Measurements from ENCODE around the gene CLDN10.
A peak's percentile ranks its signal among the peaks of the same experiment; 100 is the strongest.

Gene CLDN10

GRCh38 chr13:95516492-95516891, 36.0 kb upstream of the CLDN10 start:
- Histone ChIP-seq H3K79me1 (ENCODE audit: low read length) (no peaks in the 10 kb centered on the region), H4K12ac (ENCODE audit: low read depth, low read length) (no peak overlapping the region), H2AFZ (ENCODE audit: insufficient read depth, low read length, poor library complexity) (no peak overlapping the region), H3K27me3 (ENCODE audit: insufficient read depth, low read length) (no peaks in the 10 kb centered on the region), H3K79me2 (ENCODE audit: control insufficient read depth, insufficient read depth, low read length, poor library complexity) (no peaks in the 10 kb centered on the region), H3K9me3 (ENCODE audit: insufficient read depth, low read depth, low read length) (peaks cover 2% of the 10 kb centered on the region), H4K8ac (ENCODE audit: low read depth, low read length) (no peak overlapping the region), H3K36me3 (ENCODE audit: control insufficient read depth in 1 of 2, insufficient read depth in 2 of 2, low read length in 2 of 2) (no peaks in the 10 kb centered on the region), H3K27ac (ENCODE audit: low read depth, low read length) (no peak overlapping the region), H3K9ac (ENCODE audit: low read length) (no peak overlapping the region), H3K4me1 (ENCODE audit: control insufficient read depth in 1 of 2, insufficient read depth in 2 of 2, low read length in 2 of 2) (no peaks in the 10 kb centered on the region), H3K4me3 (ENCODE audit: low read depth, low read length) (no peak overlapping the region), H3K4ac (ENCODE audit: low read depth, low read length) (no peak overlapping the region), H2AK5ac (ENCODE audit: low read length) (no peak overlapping the region), H3K4me2 (ENCODE audit: low read length) (no peak overlapping the region), H4K91ac (ENCODE audit: low read depth, low read length) (no peak overlapping the region), H2BK12ac (ENCODE audit: low read length) (no peak overlapping the region), H3K18ac (ENCODE audit: low read length) (no peak overlapping the region), H3K14ac (ENCODE audit: low read length) (no peak overlapping the region), H3K23ac (ENCODE audit: low read length) (no peak overlapping the region), H2BK120ac (ENCODE audit: insufficient read depth, low read length, poor library complexity) (no peak overlapping the region), H2BK5ac (ENCODE audit: low read depth, low read length, poor library complexity) (no peak overlapping the region)
- WGBS (ENCODE audit: extremely low coverage, insufficient coverage, insufficient read length) = no CpG with 5 or more reads among the region's 3 CpGs
- DNase-seq = no peak

GRCh38 chr13:95523598-95523997, 28.9 kb upstream of the CLDN10 start:
- no peaks in the 10 kb centered on the region for H3K79me1 ChIP-seq (ENCODE audit: low read length)
- no peak overlapping the region for H2BK120ac ChIP-seq (ENCODE audit: insufficient read depth, low read length, poor library complexity)
- no peak overlapping the region for H3K23ac ChIP-seq (ENCODE audit: low read length)
- H4K8ac ChIP-seq (ENCODE audit: low read depth, low read length) = no peak overlapping the region
- no peak overlapping the region for H2AFZ ChIP-seq (ENCODE audit: insufficient read depth, low read length, poor library complexity)
- no peaks in the 10 kb centered on the region for H3K27me3 ChIP-seq (ENCODE audit: insufficient read depth, low read length)
- H3K4me2 ChIP-seq (ENCODE audit: low read length) = no peak overlapping the region
- no peak overlapping the region for H2AK5ac ChIP-seq (ENCODE audit: low read length)
- no peaks in the 10 kb centered on the region for H3K4me1 ChIP-seq (ENCODE audit: control insufficient read depth in 1 of 2, insufficient read depth in 2 of 2, low read length in 2 of 2)
- H2BK5ac ChIP-seq (ENCODE audit: low read depth, low read length, poor library complexity) = no peak overlapping the region
- no peak overlapping the region for H3K14ac ChIP-seq (ENCODE audit: low read length)
- H3K4ac ChIP-seq (ENCODE audit: low read depth, low read length) = no peak overlapping the region
- no peaks in the 10 kb centered on the region for H3K9me3 ChIP-seq (ENCODE audit: insufficient read depth, low read depth, low read length)
- H3K18ac ChIP-seq (ENCODE audit: low read length) = no peak overlapping the region
- no peak overlapping the region for H4K12ac ChIP-seq (ENCODE audit: low read depth, low read length)
- no peak overlapping the region for H3K4me3 ChIP-seq (ENCODE audit: low read depth, low read length)
- no peak overlapping the region for H3K9ac ChIP-seq (ENCODE audit: low read length)
- H4K91ac ChIP-seq (ENCODE audit: low read depth, low read length) = no peak overlapping the region
- no peaks in the 10 kb centered on the region for H3K36me3 ChIP-seq (ENCODE audit: control insufficient read depth in 1 of 2, insufficient read depth in 2 of 2, low read length in 2 of 2)
- no peaks in the 10 kb centered on the region for H3K79me2 ChIP-seq (ENCODE audit: control insufficient read depth, insufficient read depth, low read length, poor library complexity)
- H3K27ac ChIP-seq (ENCODE audit: low read depth, low read length) = no peak overlapping the region
- no peak for DNase-seq
- no CpG with 5 or more reads among the region's 5 CpGs for WGBS (ENCODE audit: extremely low coverage, insufficient coverage, insufficient read length)
- H2BK12ac ChIP-seq (ENCODE audit: low read length) = no peak overlapping the region

- no peak overlapping the region for H2AFZ ChIP-seq (ENCODE audit: insufficient read depth, low read length, poor library complexity)
- no peak overlapping the region for H2BK120ac ChIP-seq (ENCODE audit: insufficient read depth, low read length, poor library complexity)
- H2AK5ac ChIP-seq (ENCODE audit: low read length) = no peak overlapping the region
- no peaks in the 10 kb centered on the region for H3K36me3 ChIP-seq (ENCODE audit: control insufficient read depth in 1 of 2, insufficient read depth in 2 of 2, low read length in 2 of 2)
- H3K23ac ChIP-seq (ENCODE audit: low read length) = no peak overlapping the region
- H4K8ac ChIP-seq (ENCODE audit: low read depth, low read length) = no peak overlapping the region
- no peak overlapping the region for H3K14ac ChIP-seq (ENCODE audit: low read length)
- no peak overlapping the region for H3K4ac ChIP-seq (ENCODE audit: low read depth, low read length)
- no peak overlapping the region for H3K9ac ChIP-seq (ENCODE audit: low read length)
- WGBS (ENCODE audit: extremely low coverage, insufficient coverage, insufficient read length) = no CpG with 5 or more reads among the region's 6 CpGs
- no peaks in the 10 kb centered on the region for H3K27me3 ChIP-seq (ENCODE audit: insufficient read depth, low read length)
- no peak overlapping the region for H4K91ac ChIP-seq (ENCODE audit: low read depth, low read length)
- no peak overlapping the region for H3K27ac ChIP-seq (ENCODE audit: low read depth, low read length)
- no peaks in the 10 kb centered on the region for H3K4me1 ChIP-seq (ENCODE audit: control insufficient read depth in 1 of 2, insufficient read depth in 2 of 2, low read length in 2 of 2)
- no peak overlapping the region for H2BK12ac ChIP-seq (ENCODE audit: low read length)
- H4K12ac ChIP-seq (ENCODE audit: low read depth, low read length) = no peak overlapping the region
- no peak overlapping the region for H3K18ac ChIP-seq (ENCODE audit: low read length)
- no peak overlapping the region for H2BK5ac ChIP-seq (ENCODE audit: low read depth, low read length, poor library complexity)
- H3K79me1 ChIP-seq (ENCODE audit: low read length) = no peaks in the 10 kb centered on the region
- H3K79me2 ChIP-seq (ENCODE audit: control insufficient read depth, insufficient read depth, low read length, poor library complexity) = no peaks in the 10 kb centered on the region
- peak in 1 of 2 donors; percentile 16 for DNase-seq
- no peak overlapping the region for H3K4me3 ChIP-seq (ENCODE audit: low read depth, low read length)
- no peaks in the 10 kb centered on the region for H3K9me3 ChIP-seq (ENCODE audit: insufficient read depth, low read depth, low read length)
- H3K4me2 ChIP-seq (ENCODE audit: low read length) = no peak overlapping the region
Observed at GRCh38 chr13:95524264-95524901, 28.1 kb upstream of the CLDN10 start.

GRCh38 chr13:95527955-95528354, 24.6 kb upstream of the CLDN10 start:
- Histone ChIP-seq H3K18ac (ENCODE audit: low read length) (no peak overlapping the region), H2AK5ac (ENCODE audit: low read length) (no peak overlapping the region), H2BK5ac (ENCODE audit: low read depth, low read length, poor library complexity) (no peak overlapping the region), H3K36me3 (ENCODE audit: control insufficient read depth in 1 of 2, insufficient read depth in 2 of 2, low read length in 2 of 2) (no peaks in the 10 kb centered on the region), H3K4me1 (ENCODE audit: control insufficient read depth in 1 of 2, insufficient read depth in 2 of 2, low read length in 2 of 2) (no peaks in the 10 kb centered on the region), H4K91ac (ENCODE audit: low read depth, low read length) (no peak overlapping the region), H2BK120ac (ENCODE audit: insufficient read depth, low read length, poor library complexity) (no peak overlapping the region), H2BK12ac (ENCODE audit: low read length) (no peak overlapping the region), H3K79me1 (ENCODE audit: low read length) (no peaks in the 10 kb centered on the region), H3K23ac (ENCODE audit: low read length) (no peak overlapping the region), H3K9ac (ENCODE audit: low read length) (no peak overlapping the region), H4K8ac (ENCODE audit: low read depth, low read length) (no peak overlapping the region), H2AFZ (ENCODE audit: insufficient read depth, low read length, poor library complexity) (no peak overlapping the region), H3K14ac (ENCODE audit: low read length) (no peak overlapping the region), H3K4me3 (ENCODE audit: low read depth, low read length) (no peak overlapping the region), H4K12ac (ENCODE audit: low read depth, low read length) (no peak overlapping the region), H3K27me3 (ENCODE audit: insufficient read depth, low read length) (no peaks in the 10 kb centered on the region), H3K4ac (ENCODE audit: low read depth, low read length) (no peak overlapping the region), H3K9me3 (ENCODE audit: insufficient read depth, low read depth, low read length) (no peaks in the 10 kb centered on the region), H3K79me2 (ENCODE audit: control insufficient read depth, insufficient read depth, low read length, poor library complexity) (no peaks in the 10 kb centered on the region), H3K27ac (ENCODE audit: low read depth, low read length) (no peak overlapping the region), H3K4me2 (ENCODE audit: low read length) (no peak overlapping the region)
- DNase-seq = no peak
- no CpG with 5 or more reads among the region's 1 CpG for WGBS (ENCODE audit: extremely low coverage, insufficient coverage, insufficient read length)

All from trophoblast cell (in vitro differentiated cells and primary cell).